H1 (cell line): ENCODE data around the gene DCXR. TPM values are rescaled to one million over a fixed set of nuclear protein-coding genes. Genes with fewer than 3 reads are reported as not detected.

Source experiments
- CTCF ChIA-PET: fragments of 300-600 bp; sonication (Branson Sonifier 250); formaldehyde crosslinking; loops from one replicate; lab custom pipeline; 2021; ENCODE audit not compliant: partially characterized antibody; lab: Charles Lee
- POLR2A ChIA-PET: fragments of 300-600 bp; sonication (Branson Sonifier 250); formaldehyde crosslinking; loops from one replicate; lab custom pipeline; 2021; ENCODE audit warnings: inconsistent platforms; ENCODE audit not compliant: partially characterized antibody; lab: Charles Lee
- DNase-seq, 2 experiments: peaks; one replicate each; pipeline versions ENCODE4 v3.0.0 to v3.0.0-alpha.2; 2010 to 2022; ENCODE audit warnings: low spot score in 2 of 2, low read depth in 1 of 2, mixed read lengths in 1 of 2
- FAIRE-seq: peaks from 2 replicates; lab custom pipeline; 2011; peaks lifted over from hg19 to GRCh38; lab: Jason Lieb, UNC
- H2AFZ ChIP-seq: 2 replicates; pipeline ENCODE4 v1.8.1; 2012; ENCODE audit warnings: low read length, inconsistent platforms
- H2AK5ac ChIP-seq: 2 replicates; pipeline ENCODE4 v1.6.1; 2013; ENCODE audit warnings: low read depth, low read length
- H2BK120ac ChIP-seq: replicated peaks from 2 replicates; pipeline ENCODE3; 2013; ENCODE audit warnings: low read depth, low read length, inconsistent platforms
- H2BK12ac ChIP-seq: 2 replicates; pipeline ENCODE4 v1.6.1; 2013; ENCODE audit warnings: low read depth, low read length
- H2BK15ac ChIP-seq: 2 replicates; pipeline ENCODE4 v1.6.1; 2013; ENCODE audit warnings: low read length
- H2BK20ac ChIP-seq: 2 replicates; pipeline ENCODE4 v1.6.1; 2013; ENCODE audit warnings: low read length
- H2BK5ac ChIP-seq: 2 replicates; pipeline ENCODE4 v1.6.1; 2013; ENCODE audit warnings: low read depth, low read length
- H3K14ac ChIP-seq: 2 replicates; pipeline ENCODE4 v1.6.1; 2013; ENCODE audit warnings: inconsistent platforms; ENCODE audit not compliant: insufficient read length
- H3K18ac ChIP-seq: 2 replicates; pipeline ENCODE4 v1.6.1; 2013; ENCODE audit warnings: low read length; ENCODE audit errors: extremely low read depth
- H3K23ac ChIP-seq: 2 replicates; pipeline ENCODE4 v1.6.1; 2013; ENCODE audit warnings: inconsistent platforms; ENCODE audit not compliant: insufficient read length
- H3K23me2 ChIP-seq: 2 replicates; pipeline ENCODE4 v1.6.1; 2013; ENCODE audit warnings: low read depth, low read length
- H3K27ac ChIP-seq: 2 replicates; pipeline ENCODE4 v1.6.1; 2011; ENCODE audit warnings: low read depth, low read length, inconsistent platforms
- H3K27me3 ChIP-seq, 4 experiments: replicated peaks in 1 of 4; 1 replicate in 1 of 4; 2 replicates in 3 of 4; pipeline versions ENCODE4 v1.6.1 to v1.8.1; 2011 to 2013; ENCODE audit warnings: low read length in 3 of 4, mild to moderate bottlenecking in 3 of 4, inconsistent platforms in 2 of 4, mixed read lengths in 2 of 4, moderate library complexity in 1 of 4; ENCODE audit not compliant: control insufficient read depth in 3 of 4, insufficient read depth in 3 of 4; ENCODE audit errors: extremely low read depth in 1 of 4
- H3K36me3 ChIP-seq, 4 experiments: 2 replicates each; pipeline versions ENCODE4 v1.6.1 to v1.8.1; 2011 to 2013; ENCODE audit warnings: mild to moderate bottlenecking in 4 of 4, low read length in 3 of 4, moderate library complexity in 2 of 4, control low read depth in 1 of 4, inconsistent platforms in 1 of 4; ENCODE audit not compliant: insufficient read depth in 4 of 4, control insufficient read depth in 2 of 4
- H3K4ac ChIP-seq: replicated peaks from 2 replicates; pipeline ENCODE3; 2013; ENCODE audit warnings: low read length, low read depth, mixed read lengths, inconsistent platforms; ENCODE audit not compliant: insufficient read length
- H3K4me1 ChIP-seq, 4 experiments: replicated peaks in 1 of 4; 1 replicate in 1 of 4; 2 replicates in 3 of 4; pipeline versions ENCODE4 v1.6.1 to v1.8.1; 2011 to 2013; ENCODE audit warnings: low read length in 3 of 4, inconsistent platforms in 2 of 4, mixed read lengths in 1 of 4; ENCODE audit not compliant: insufficient read depth in 4 of 4, control insufficient read depth in 3 of 4
- H3K4me2 ChIP-seq, 2 experiments: 2 replicates each; pipeline versions ENCODE4 v1.6.1 to v1.8.1; 2011 to 2013; ENCODE audit warnings: low read depth in 2 of 2, low read length in 2 of 2, control low read depth in 1 of 2, inconsistent platforms in 1 of 2, mild to moderate bottlenecking in 1 of 2; ENCODE audit not compliant: insufficient read depth in 1 of 2
- H3K4me3 ChIP-seq, 4 experiments: fragments of 200-600, 300-600 bp in 1 of 4; sonication (generic), shearing (Covaris generic), sonication (Bioruptor Twin) in 1 of 4; 2 replicates each; pipeline versions ENCODE4 v1.5.1 to v1.8.1; 2011 to 2016; ENCODE audit warnings: low read length in 4 of 4, low read depth in 3 of 4, control low read depth in 2 of 4, inconsistent platforms in 2 of 4, mild to moderate bottlenecking in 2 of 4, mixed read lengths in 1 of 4, moderate library complexity in 1 of 4; ENCODE audit not compliant: insufficient read depth in 2 of 4; ENCODE audit errors: extremely low read depth in 1 of 4
- H3K56ac ChIP-seq: replicated peaks from 2 replicates; pipeline ENCODE3; 2013; ENCODE audit warnings: low read depth, mild to moderate bottlenecking, mixed read lengths, low read length, inconsistent platforms; ENCODE audit not compliant: insufficient read length
- H3K79me1 ChIP-seq: 2 replicates; pipeline ENCODE4 v1.6.1; 2013; ENCODE audit warnings: low read depth, low read length, control low read depth
- H3K79me2 ChIP-seq, 2 experiments: 2 replicates each; pipeline versions ENCODE4 v1.6.1 to v1.8.1; 2012 to 2013; ENCODE audit warnings: low read length in 2 of 2, mild to moderate bottlenecking in 2 of 2, inconsistent platforms in 1 of 2; ENCODE audit not compliant: insufficient read depth in 2 of 2, control insufficient read depth in 1 of 2
- H3K9ac ChIP-seq, 4 experiments: replicated peaks in 1 of 4; 1 replicate in 1 of 4; 2 replicates in 3 of 4; pipeline versions ENCODE4 v1.6.1 to v1.8.1; 2011 to 2013; ENCODE audit warnings: low read depth in 3 of 4, low read length in 3 of 4, control low read depth in 2 of 4, mild to moderate bottlenecking in 2 of 4, moderate library complexity in 2 of 4, inconsistent platforms in 1 of 4; ENCODE audit errors: extremely low read depth in 1 of 4
- H3K9me3 ChIP-seq, 2 experiments: 2 replicates each; pipeline versions ENCODE4 v1.6.1 to v1.8.1; 2012 to 2013; ENCODE audit warnings: mild to moderate bottlenecking in 2 of 2, moderate library complexity in 2 of 2, control low read depth in 1 of 2, inconsistent platforms in 1 of 2, low read depth in 1 of 2, low read length in 1 of 2, mixed read lengths in 1 of 2; ENCODE audit not compliant: insufficient read depth in 2 of 2
- H4K20me1 ChIP-seq, 2 experiments: replicated peaks in 1 of 2; 2 replicates each; pipeline versions ENCODE3 to v1.8.1; 2011 to 2013; ENCODE audit warnings: inconsistent platforms in 2 of 2, low read length in 2 of 2, mild to moderate bottlenecking in 1 of 2; ENCODE audit not compliant: insufficient read depth in 2 of 2, control insufficient read depth in 1 of 2
- H4K5ac ChIP-seq: 2 replicates; pipeline ENCODE4 v1.6.1; 2013; ENCODE audit warnings: low read length, low read depth, mixed read lengths, inconsistent platforms; ENCODE audit not compliant: insufficient read length
- H4K8ac ChIP-seq: 2 replicates; pipeline ENCODE4 v1.8.0; 2013; ENCODE audit warnings: mild to moderate bottlenecking, moderate library complexity, low read length, inconsistent platforms; ENCODE audit not compliant: insufficient read depth; ENCODE audit errors: extremely low read depth
- H4K91ac ChIP-seq: replicated peaks from 2 replicates; pipeline ENCODE3; 2013; ENCODE audit warnings: low read length, mixed read lengths, inconsistent platforms; ENCODE audit not compliant: insufficient read length
- ATF3 ChIP-seq: IDR thresholded peaks from 2 replicates; pipeline ENCODE4 v1.6.1; 2011; ENCODE audit warnings: low read depth, mild to moderate bottlenecking, low read length; ENCODE audit not compliant: insufficient read depth
- GTF2F1 ChIP-seq: IDR thresholded peaks from 2 replicates; pipeline ENCODE4 v1.6.1; 2012; ENCODE audit warnings: low read depth, low read length, improper control_type of control experiment, borderline replicate concordance
- JUN ChIP-seq: IDR thresholded peaks from 2 replicates; pipeline ENCODE4 v1.6.1; 2011; ENCODE audit warnings: low read depth, mild to moderate bottlenecking, improper control_type of control experiment, low read length
- SUZ12 ChIP-seq: fragments of 200-600 bp; sonication (generic); IDR thresholded peaks from 2 replicates; pipeline ENCODE4 v1.6.1; 2012; ENCODE audit warnings: mild to moderate bottlenecking, inconsistent platforms, low read length, moderate library complexity, mixed read lengths
- ZNF274 ChIP-seq: IDR thresholded peaks from 2 replicates; pipeline ENCODE4 v1.7.0; 2012; ENCODE audit warnings: low read length, borderline replicate concordance; ENCODE audit errors: extremely low read depth
- WGBS, 2 experiments: shearing (Covaris generic) in 1 of 2; methylation state at CpG; one replicate each; pipeline versions ENCODE4 v1.1.6 to v1.1.7; 2013 to 2015; ENCODE audit warnings: low lambda C conversion rate in 2 of 2, mixed read lengths in 2 of 2, inconsistent platforms in 1 of 2, low coverage in 1 of 2, missing lambda C conversion rate in 1 of 2; ENCODE audit not compliant: insufficient replicate concordance in 2 of 2, insufficient coverage in 1 of 2, insufficient read length in 1 of 2; ENCODE audit errors: extremely low coverage in 1 of 2, missing lambda C conversion rate in 1 of 2; 5-methylcytosine and 5-hydroxymethylcytosine counted together
- polyA plus RNA-seq, 7 experiments: library from polyadenylated mRNA; depleted of rRNA in 3 of 7; stranded (reverse) in 5 of 7; unstranded in 2 of 7; fragments of >200 nt in 5 of 7; fragments of 200-250 nt in 2 of 7; gene quantifications; 1 replicate in 5 of 7; 2 replicates in 1 of 7; 4 replicates in 1 of 7; pipeline versions ENCODE4 v1.2.1 to v1.2.3, GENCODE V29; 2011 to 2013; ENCODE audit warnings: missing spikeins in 2 of 7, mixed read lengths in 2 of 7
- total RNA-seq: library from RNA; stranded (reverse); fragmentation: NEBNext Ultra II Directional; extraction: Animal tissue kit (Norgen Biotek cat#: 25700); gene quantifications from 2 replicates; pipeline ENCODE4 v1.2.1, GENCODE V29; 2021

The DCXR gene
- total and polyA plus RNA-seq, 2 of the 8 experiments (the other 6 are each of a cell fraction or from before 2014, with no cell fraction given): 96.3 to 212 TPM

DNA sequence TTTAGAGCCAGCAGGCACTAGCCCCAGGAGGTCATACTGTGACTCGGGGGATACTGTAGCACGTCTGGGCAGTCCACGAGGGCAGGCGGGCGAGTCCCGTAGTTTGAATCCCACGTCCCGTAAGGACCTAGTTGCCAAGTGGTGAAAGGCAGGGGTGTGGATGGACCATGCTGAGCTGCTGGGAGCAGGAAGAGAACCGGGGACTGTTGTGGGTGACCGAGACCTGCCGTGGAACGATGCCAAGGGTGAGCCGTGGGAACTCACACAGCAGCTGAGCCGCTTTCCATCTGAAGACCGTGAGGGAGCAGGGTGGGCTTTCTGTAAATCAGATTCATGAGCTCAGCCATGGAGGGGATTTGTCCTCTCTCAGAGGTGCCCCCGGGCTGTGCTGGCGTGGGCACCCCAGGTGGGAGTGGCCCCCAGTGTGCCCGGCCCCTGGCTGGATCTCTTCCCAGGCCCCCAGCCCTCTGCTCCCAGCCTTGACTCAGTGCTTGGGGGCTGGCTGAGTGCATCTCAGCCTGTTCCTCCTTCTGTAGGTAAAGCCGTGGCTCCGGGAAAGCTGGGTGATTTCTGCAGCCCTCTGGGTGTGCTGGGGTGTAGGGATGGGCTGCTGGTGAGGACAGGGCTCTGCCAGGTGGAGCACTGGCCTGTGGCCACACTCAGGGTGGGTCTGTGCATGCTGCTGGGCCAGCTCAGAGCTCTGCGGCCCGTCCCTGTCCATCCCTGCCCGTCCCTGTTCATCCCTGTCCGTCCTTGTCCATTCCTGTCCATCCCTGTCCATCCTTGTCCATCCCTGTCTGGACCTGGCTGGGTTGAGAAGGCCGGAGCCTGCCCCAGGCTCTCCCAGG is 46.4 kb downstream of the DCXR start:
- no peak overlapping the region for H3K4me2 ChIP-seq
- H2BK5ac ChIP-seq: peak overlapping the region; percentile 63; the same call in 1 of the 2 replicates
- peak overlapping the region; percentile 73 for H4K91ac ChIP-seq
- H3K18ac ChIP-seq: peak overlapping the region; percentile 7; the same call in 1 of the 2 replicates
- no peak overlapping the region for H3K4me3 ChIP-seq
- POLR2A ChIA-PET: interaction anchor here (0.8 to 5.1 kb wide), 9 partner anchors 9 to 68 kb away, joined by 3 to 40 read pairs (median 5); partner anchors contain the start of gene ASPSCR1
- no peak for TF ChIP-seq ZNF274
- no peak for TF ChIP-seq SUZ12
- TF ChIP-seq GTF2F1: no peak
- TF ChIP-seq ATF3: no peak
- no peak for TF ChIP-seq JUN
- TF ChIP-seq, all 59 proteins: peak for 0
- FAIRE-seq (no peak), DNase-seq (no peak)
- Histone ChIP-seq H3K23ac (no peak overlapping the region), H3K14ac (no peak overlapping the region), H2AK5ac (no peak overlapping the region; the same call in 1 of the 2 replicates), H3K23me2 (no peaks in the 10 kb centered on the region), H4K20me1 (peaks cover 3 to 16% of the 10 kb centered on the region in 2 experiments), H3K27ac (no peak overlapping the region), H4K5ac (no peak overlapping the region), H3K79me1 (peaks cover 9% of the 10 kb centered on the region), H3K56ac (no peak overlapping the region), H3K36me3 (peaks cover 0 to 8% (median under 1%) of the 10 kb centered on the region in 4 experiments; a peak in 3 of 8 replicates), H2BK120ac (no peak overlapping the region), H3K9me3 (no peaks in the 10 kb centered on the region), H2BK15ac (no peak overlapping the region), H2AFZ (no peak overlapping the region), H3K27me3 (no peaks in the 10 kb centered on the region), H3K4me1 (peaks cover 0 to 31% (median 27%) of the 10 kb centered on the region in 4 experiments; a peak in 6 of 7 replicates), H3K9ac (peak overlapping the region in 1 of 4 experiments; percentile 10; a peak in 2 of 7 replicates), H4K8ac (0 out of 2 replicates have a peak overlapping the region, but pooled peaks have one; percentile 8), H2BK20ac (no peak overlapping the region), H2BK12ac (no peak overlapping the region), H3K4ac (peak overlapping the region; percentile 85), H3K79me2 (peaks cover 0 to 3% of the 10 kb centered on the region in 2 experiments; a peak in 1 of 4 replicates)
- WGBS, 2 experiments: 90% methylated on average over 25 of the region's 25 CpGs; no CpG with 5 or more reads in 1 of the 2 experiments
- CTCF ChIA-PET: interaction anchor here (0.6 to 1.8 kb wide), 8 partner anchors 11 to 1712 kb away, joined by 3 to 12 read pairs (median 4); no protein-coding TSS in a partner anchor
